Measurements from ENCODE around the gene PROKR2.

The PROKR2 gene

GRCh38 chr20:5331340-5331739, 14.6 kb upstream of the PROKR2 start:
- Histone ChIP-seq H3K27me3 (ENCODE audit: control insufficient read depth, insufficient read depth, low read length) (no peaks in the 10 kb centered on the region), H3K4me3 (ENCODE audit: low read length) (no peak overlapping the region), H3K4me1 (ENCODE audit: control insufficient read depth, insufficient read depth, low read length) (no peaks in the 10 kb centered on the region)

GRCh38 chr20:5328268-5328667, 11.5 kb upstream of the PROKR2 start:
- Histone ChIP-seq H3K4me3 (ENCODE audit: low read length) (no peak overlapping the region), H3K27me3 (ENCODE audit: control insufficient read depth, insufficient read depth, low read length) (no peaks in the 10 kb centered on the region), H3K4me1 (ENCODE audit: control insufficient read depth, insufficient read depth, low read length) (no peaks in the 10 kb centered on the region), H3K9me3 (ENCODE audit: control insufficient read depth, low read length) (no peaks in the 10 kb centered on the region), H3K36me3 (ENCODE audit: control insufficient read depth, insufficient read depth, low read length) (no peaks in the 10 kb centered on the region), H3K9ac (ENCODE audit: low read length) (no peak overlapping the region)

More at GRCh38 chr20:5331340-5331739, 14.6 kb upstream of the PROKR2 start:
- no peaks in the 10 kb centered on the region for H3K9me3 ChIP-seq (ENCODE audit: control insufficient read depth, low read length)
- no peaks in the 10 kb centered on the region for H3K36me3 ChIP-seq (ENCODE audit: control insufficient read depth, insufficient read depth, low read length)
- no peak overlapping the region for H3K9ac ChIP-seq (ENCODE audit: low read length)

DNA sequence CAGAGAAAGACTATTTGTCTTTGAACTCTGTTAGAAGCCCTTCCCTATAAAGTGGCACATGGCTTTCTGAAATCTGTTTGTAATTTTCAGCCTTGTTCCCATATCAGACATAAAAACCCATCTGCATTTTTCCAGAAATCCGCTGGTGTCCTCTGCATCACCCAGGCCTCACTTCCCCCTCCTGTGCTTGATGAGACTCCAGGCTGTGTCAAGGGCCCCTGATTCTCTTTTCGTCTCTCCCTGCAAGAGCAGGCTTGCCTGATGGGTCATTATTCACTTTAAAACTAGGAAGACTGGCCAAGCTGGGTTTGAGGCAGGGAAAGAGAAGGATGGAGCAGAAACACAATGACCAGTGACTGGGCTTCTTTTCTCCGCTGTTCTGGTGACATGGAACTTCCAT, 10.6 kb upstream of the PROKR2 start:
- H3K4me1 ChIP-seq (ENCODE audit: control insufficient read depth, insufficient read depth, low read length), result no peaks in the 10 kb centered on the region
- no peaks in the 10 kb centered on the region for H3K36me3 ChIP-seq (ENCODE audit: control insufficient read depth, insufficient read depth, low read length)
- no peak overlapping the region for H3K4me3 ChIP-seq (ENCODE audit: low read length)
- no peaks in the 10 kb centered on the region for H3K9me3 ChIP-seq (ENCODE audit: control insufficient read depth, low read length)
- H3K9ac ChIP-seq (ENCODE audit: low read length), result no peak overlapping the region
- no peaks in the 10 kb centered on the region for H3K27me3 ChIP-seq (ENCODE audit: control insufficient read depth, insufficient read depth, low read length)

DNA sequence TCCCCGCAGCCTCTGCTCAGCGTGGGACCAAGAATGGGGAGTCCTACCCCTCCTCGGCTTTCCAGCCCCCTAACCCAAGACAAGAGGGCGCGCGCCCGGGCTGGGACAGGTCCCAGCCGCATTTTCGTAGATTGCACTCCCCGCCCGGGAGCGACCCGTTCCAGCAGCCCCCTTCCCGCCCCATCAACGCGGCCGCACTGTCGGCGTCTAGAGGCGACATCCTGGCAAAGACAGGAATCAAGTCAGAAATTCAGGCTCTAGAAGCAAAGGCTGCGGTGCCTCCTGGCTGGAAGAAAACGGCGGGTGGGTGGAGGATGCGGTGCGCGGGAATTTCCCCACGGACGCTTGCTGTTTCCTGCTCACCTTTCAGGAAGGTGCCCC, 957 bp downstream of the PROKR2 start:
- H3K4me3 ChIP-seq (ENCODE audit: low read length), result no peak overlapping the region
- peaks cover 23% of the 10 kb centered on the region for H3K27me3 ChIP-seq (ENCODE audit: control insufficient read depth, insufficient read depth, low read length)
- no peaks in the 10 kb centered on the region for H3K36me3 ChIP-seq (ENCODE audit: control insufficient read depth, insufficient read depth, low read length)
- no peak overlapping the region for H3K9ac ChIP-seq (ENCODE audit: low read length)
- no peaks in the 10 kb centered on the region for H3K9me3 ChIP-seq (ENCODE audit: control insufficient read depth, low read length)
- H3K4me1 ChIP-seq (ENCODE audit: control insufficient read depth, insufficient read depth, low read length), result no peaks in the 10 kb centered on the region

- no peak overlapping the region for H3K9ac ChIP-seq (ENCODE audit: low read length)
- no peaks in the 10 kb centered on the region for H3K4me1 ChIP-seq (ENCODE audit: control insufficient read depth, insufficient read depth, low read length)
- H3K9me3 ChIP-seq (ENCODE audit: control insufficient read depth, low read length), result no peaks in the 10 kb centered on the region
- H3K36me3 ChIP-seq (ENCODE audit: control insufficient read depth, insufficient read depth, low read length), result no peaks in the 10 kb centered on the region
- H3K27me3 ChIP-seq (ENCODE audit: control insufficient read depth, insufficient read depth, low read length), result peaks cover 23% of the 10 kb centered on the region
- H3K4me3 ChIP-seq (ENCODE audit: low read length), result no peak overlapping the region
Observed at GRCh38 chr20:5313916-5314315, 2.8 kb downstream of the PROKR2 start.

DNA sequence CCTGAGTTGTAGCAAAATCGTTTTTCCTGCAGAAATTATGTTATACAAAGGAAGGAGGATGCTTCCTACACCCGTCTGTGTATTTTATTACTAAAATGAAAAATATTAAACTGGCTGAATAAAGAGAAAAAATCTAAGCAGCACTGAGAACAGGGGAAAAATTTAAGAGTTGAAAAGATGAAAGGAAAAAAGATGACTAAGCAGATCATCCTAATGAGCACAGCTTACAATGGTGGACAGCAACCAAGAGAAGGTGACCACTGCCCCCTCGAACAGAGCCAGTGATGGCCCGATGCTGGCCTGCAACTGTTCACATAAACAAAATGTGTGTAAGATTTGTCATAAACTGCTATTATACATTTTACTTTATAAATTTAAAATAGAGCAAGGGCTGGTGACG, 4.2 kb downstream of the PROKR2 start:
- H3K4me3 ChIP-seq (ENCODE audit: low read length), result no peak overlapping the region
- peaks cover 23% of the 10 kb centered on the region for H3K27me3 ChIP-seq (ENCODE audit: control insufficient read depth, insufficient read depth, low read length)
- no peak overlapping the region for H3K9ac ChIP-seq (ENCODE audit: low read length)
- H3K36me3 ChIP-seq (ENCODE audit: control insufficient read depth, insufficient read depth, low read length), result no peaks in the 10 kb centered on the region
- no peaks in the 10 kb centered on the region for H3K4me1 ChIP-seq (ENCODE audit: control insufficient read depth, insufficient read depth, low read length)
- H3K9me3 ChIP-seq (ENCODE audit: control insufficient read depth, low read length), result no peaks in the 10 kb centered on the region

- H3K9me3 ChIP-seq (ENCODE audit: control insufficient read depth, low read length), result no peaks in the 10 kb centered on the region
- no peaks in the 10 kb centered on the region for H3K36me3 ChIP-seq (ENCODE audit: control insufficient read depth, insufficient read depth, low read length)
- no peak overlapping the region for H3K4me3 ChIP-seq (ENCODE audit: low read length)
- H3K9ac ChIP-seq (ENCODE audit: low read length), result no peak overlapping the region
- no peaks in the 10 kb centered on the region for H3K27me3 ChIP-seq (ENCODE audit: control insufficient read depth, insufficient read depth, low read length)
- no peaks in the 10 kb centered on the region for H3K4me1 ChIP-seq (ENCODE audit: control insufficient read depth, insufficient read depth, low read length)
Observed at GRCh38 chr20:5309971-5310370, 6.8 kb downstream of the PROKR2 start.

GRCh38 chr20:5298811-5299210, 17.9 kb downstream of the PROKR2 start:
- Histone ChIP-seq H3K27me3 (ENCODE audit: control insufficient read depth, insufficient read depth, low read length) (no peaks in the 10 kb centered on the region), H3K36me3 (ENCODE audit: control insufficient read depth, insufficient read depth, low read length) (no peaks in the 10 kb centered on the region), H3K4me1 (ENCODE audit: control insufficient read depth, insufficient read depth, low read length) (no peaks in the 10 kb centered on the region), H3K9ac (ENCODE audit: low read length) (no peak overlapping the region), H3K9me3 (ENCODE audit: control insufficient read depth, low read length) (no peaks in the 10 kb centered on the region), H3K4me3 (ENCODE audit: low read length) (no peak overlapping the region)

DNA sequence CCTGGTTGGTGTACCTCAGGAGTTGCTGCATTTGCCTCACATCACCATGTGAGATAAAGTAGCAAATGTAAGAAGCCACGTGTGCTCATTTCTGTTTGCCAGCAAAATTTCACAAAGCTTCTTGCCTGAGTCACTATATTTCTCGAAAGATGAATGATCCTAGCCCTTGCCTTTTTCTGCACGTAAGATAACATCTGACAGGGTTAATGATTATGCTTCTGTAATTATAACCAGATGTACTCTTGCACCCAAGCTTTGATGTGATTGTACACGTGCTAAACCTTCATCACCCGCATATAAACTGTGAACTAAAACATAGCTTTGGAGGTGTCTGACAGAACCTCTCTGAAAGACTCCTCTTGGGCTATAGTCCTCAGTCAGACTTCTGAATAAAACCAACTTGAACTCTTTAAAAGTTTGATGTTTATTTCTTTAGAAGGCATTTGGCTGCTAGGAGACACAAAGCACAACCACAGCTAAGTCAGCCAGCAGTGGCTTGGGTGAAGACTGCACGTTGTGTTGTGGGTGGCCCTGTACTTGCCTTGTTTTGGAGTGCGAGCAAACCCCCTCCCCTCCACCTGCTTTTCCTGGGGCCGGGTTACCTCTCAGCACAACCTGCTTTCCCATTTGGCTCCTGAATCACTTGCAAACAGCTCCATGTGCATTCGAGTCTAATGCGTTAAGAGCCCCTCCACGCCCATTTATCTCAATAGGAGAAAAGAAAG, 19.3 kb downstream of the PROKR2 start:
- no peaks in the 10 kb centered on the region for H3K4me1 ChIP-seq (ENCODE audit: control insufficient read depth, insufficient read depth, low read length)
- H3K9ac ChIP-seq (ENCODE audit: low read length), result no peak overlapping the region
- H3K36me3 ChIP-seq (ENCODE audit: control insufficient read depth, insufficient read depth, low read length), result no peaks in the 10 kb centered on the region
- H3K4me3 ChIP-seq (ENCODE audit: low read length), result no peak overlapping the region
- no peaks in the 10 kb centered on the region for H3K27me3 ChIP-seq (ENCODE audit: control insufficient read depth, insufficient read depth, low read length)
- no peaks in the 10 kb centered on the region for H3K9me3 ChIP-seq (ENCODE audit: control insufficient read depth, low read length)

GRCh38 chr20:5290596-5290995, 26.2 kb downstream of the PROKR2 start:
- no peaks in the 10 kb centered on the region for H3K36me3 ChIP-seq (ENCODE audit: control insufficient read depth, insufficient read depth, low read length)
- H3K9me3 ChIP-seq (ENCODE audit: control insufficient read depth, low read length), result no peaks in the 10 kb centered on the region
- H3K27me3 ChIP-seq (ENCODE audit: control insufficient read depth, insufficient read depth, low read length), result no peaks in the 10 kb centered on the region
- H3K4me1 ChIP-seq (ENCODE audit: control insufficient read depth, insufficient read depth, low read length), result no peaks in the 10 kb centered on the region
- H3K9ac ChIP-seq (ENCODE audit: low read length), result no peak overlapping the region
- no peak overlapping the region for H3K4me3 ChIP-seq (ENCODE audit: low read length)

DNA sequence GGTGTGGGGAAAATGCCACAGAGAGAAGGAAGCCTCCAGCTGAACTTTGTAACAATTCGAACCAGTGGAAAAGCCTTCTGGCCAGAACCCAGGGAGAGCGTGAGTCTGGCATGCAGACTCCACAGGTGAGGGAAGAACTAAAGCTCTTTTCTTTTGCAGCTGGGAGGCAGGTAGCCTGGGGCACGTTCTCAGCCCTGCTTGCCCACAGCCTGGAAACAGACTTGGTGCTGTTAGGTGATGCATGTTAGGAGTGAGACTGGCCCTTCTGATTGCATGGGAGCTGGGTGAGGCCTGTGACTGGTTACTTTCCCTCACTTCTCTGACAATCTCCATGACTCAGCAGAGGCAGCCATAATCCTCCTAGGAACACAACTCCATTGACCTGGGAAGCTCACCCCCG, 34.2 kb downstream of the PROKR2 start:
- Histone ChIP-seq H3K4me1 (ENCODE audit: control insufficient read depth, insufficient read depth, low read length) (no peaks in the 10 kb centered on the region), H3K9me3 (ENCODE audit: control insufficient read depth, low read length) (no peaks in the 10 kb centered on the region), H3K27me3 (ENCODE audit: control insufficient read depth, insufficient read depth, low read length) (no peaks in the 10 kb centered on the region), H3K9ac (ENCODE audit: low read length) (no peak overlapping the region), H3K36me3 (ENCODE audit: control insufficient read depth, insufficient read depth, low read length) (no peaks in the 10 kb centered on the region), H3K4me3 (ENCODE audit: low read length) (no peak overlapping the region)

DNA sequence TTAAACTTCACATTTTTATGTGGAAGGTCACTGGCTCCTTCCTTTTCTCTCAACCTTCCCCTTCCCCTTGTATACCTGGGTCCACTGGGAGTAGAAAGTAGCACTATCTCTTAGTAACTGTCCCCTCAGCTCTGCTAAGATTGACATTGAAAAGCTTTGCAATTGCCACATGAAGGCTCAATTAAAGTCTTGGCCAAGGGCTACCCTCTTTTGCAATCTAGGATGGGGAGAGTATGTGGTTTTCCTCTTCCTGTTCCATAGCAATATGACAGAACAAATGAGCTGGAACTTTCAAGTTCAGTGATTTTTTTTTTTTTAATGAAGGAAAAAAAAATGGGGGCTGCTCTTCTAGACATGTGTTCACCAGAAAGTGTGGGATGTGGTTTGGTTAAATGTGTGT, 37.1 kb downstream of the PROKR2 start:
- no peaks in the 10 kb centered on the region for H3K36me3 ChIP-seq (ENCODE audit: control insufficient read depth, insufficient read depth, low read length)
- H3K4me1 ChIP-seq (ENCODE audit: control insufficient read depth, insufficient read depth, low read length), result no peaks in the 10 kb centered on the region
- H3K27me3 ChIP-seq (ENCODE audit: control insufficient read depth, insufficient read depth, low read length), result no peaks in the 10 kb centered on the region
- no peak overlapping the region for H3K4me3 ChIP-seq (ENCODE audit: low read length)
- H3K9ac ChIP-seq (ENCODE audit: low read length), result no peak overlapping the region
- H3K9me3 ChIP-seq (ENCODE audit: control insufficient read depth, low read length), result no peaks in the 10 kb centered on the region

GRCh38 chr20:5272268-5272667, 44.5 kb downstream of the PROKR2 start:
- no peaks in the 10 kb centered on the region for H3K36me3 ChIP-seq (ENCODE audit: control insufficient read depth, insufficient read depth, low read length)
- H3K4me1 ChIP-seq (ENCODE audit: control insufficient read depth, insufficient read depth, low read length), result no peaks in the 10 kb centered on the region
- no peak overlapping the region for H3K9ac ChIP-seq (ENCODE audit: low read length)
- H3K27me3 ChIP-seq (ENCODE audit: control insufficient read depth, insufficient read depth, low read length), result no peaks in the 10 kb centered on the region
- H3K9me3 ChIP-seq (ENCODE audit: control insufficient read depth, low read length), result no peaks in the 10 kb centered on the region
- H3K4me3 ChIP-seq (ENCODE audit: low read length), result no peak overlapping the region
